Endothelial cell of umbilical vein (primary cell): Measurements from ENCODE around the gene RPS6KL1. TPM values are rescaled to one million over a fixed set of nuclear protein-coding genes. Genes with fewer than 3 reads are reported as not detected.

Experiments used
- BruUV-seq: library from RNA; stranded (reverse); fragments of 400-500 nt; replicated peaks from 2 replicates; lab custom pipeline; 2021; lab: Mats Ljungman, UMichigan
- CTCF ChIA-PET: fragments of 300-600, 350-600 bp; sonication (Branson Sonifier 250); formaldehyde crosslinking; loops from one replicate; lab custom pipeline; 2021; ENCODE audit warnings: antibody characterized with exemption, inconsistent platforms; lab: Charles Lee
- POLR2A ChIA-PET: fragments of 300-600, 350-600 bp; sonication (Branson Sonifier 250); formaldehyde crosslinking; loops from one replicate; lab custom pipeline; 2021; ENCODE audit warnings: antibody characterized with exemption, inconsistent platforms; lab: Charles Lee
- DNase-seq: peaks from one replicate; pipeline ENCODE4 v3.0.0-alpha.2; 2011; ENCODE audit warnings: low read depth, low spot score
- FAIRE-seq: peaks from 2 replicates; lab custom pipeline; 2011; peaks lifted over from hg19 to GRCh38; lab: Jason Lieb, UNC
- H2AFZ ChIP-seq: 2 replicates; pipeline ENCODE4 v1.6.0; 2012; ENCODE audit warnings: low read depth, low read length, control low read depth, inconsistent platforms
- H3K27ac ChIP-seq: 2 replicates; pipeline ENCODE4 v1.5.1; 2011; ENCODE audit warnings: low read depth, mild to moderate bottlenecking, control low read depth, low read length, moderate library complexity; ENCODE audit not compliant: insufficient read depth
- H3K27me3 ChIP-seq, 2 experiments: 2 replicates each; pipeline versions ENCODE4 v1.6.0 to v1.6.1; 2011; ENCODE audit warnings: low read length in 2 of 2, mixed read lengths in 1 of 2; ENCODE audit not compliant: control insufficient read depth in 2 of 2, insufficient read depth in 2 of 2
- H3K36me3 ChIP-seq, 2 experiments: 2 replicates in 1 of 2; 3 replicates in 1 of 2; pipeline ENCODE4 v1.5.1; 2011; ENCODE audit warnings: low read length in 2 of 2, mild to moderate bottlenecking in 1 of 2, moderate library complexity in 1 of 2; ENCODE audit not compliant: control insufficient read depth in 2 of 2, insufficient read depth in 2 of 2; ENCODE audit errors: extremely low read depth in 1 of 2
- H3K4me1 ChIP-seq: 3 replicates; pipeline ENCODE4 v1.5.1; 2011; ENCODE audit warnings: mild to moderate bottlenecking, low read length; ENCODE audit not compliant: control insufficient read depth, insufficient read depth; ENCODE audit errors: extremely low read depth
- H3K4me2 ChIP-seq: 2 replicates; pipeline ENCODE4 v1.6.1; 2011; ENCODE audit warnings: low read length, control low read depth, mixed read lengths; ENCODE audit not compliant: insufficient read depth
- H3K4me3 ChIP-seq, 3 experiments: fragments of 200-600 bp in 1 of 3; sonication (generic), shearing (Covaris generic) in 1 of 3; replicated peaks in 1 of 3; 2 replicates each; pipeline ENCODE4 v1.5.1; 2011 to 2016; ENCODE audit warnings: control low read depth in 3 of 3, low read length in 3 of 3, mild to moderate bottlenecking in 2 of 3, inconsistent platforms in 1 of 3, low read depth in 1 of 3, moderate library complexity in 1 of 3; ENCODE audit not compliant: insufficient read depth in 1 of 3
- H3K79me2 ChIP-seq: 2 replicates; pipeline ENCODE4 v1.6.0; 2012; ENCODE audit warnings: low read length, inconsistent platforms; ENCODE audit not compliant: control insufficient read depth, insufficient read depth
- H3K9ac ChIP-seq: replicated peaks from 2 replicates; pipeline ENCODE3; 2011; ENCODE audit warnings: low read length, control low read depth; ENCODE audit not compliant: insufficient read depth; ENCODE audit errors: extremely low read depth
- H3K9me1 ChIP-seq: replicated peaks from 3 replicates; pipeline ENCODE4 v1.6.0; 2011; ENCODE audit warnings: mild to moderate bottlenecking, low read length; ENCODE audit not compliant: control insufficient read depth, insufficient read depth; ENCODE audit errors: extremely low read depth
- H3K9me3 ChIP-seq: replicated peaks from 2 replicates; pipeline ENCODE4 v1.5.1; 2012; ENCODE audit warnings: low read length, inconsistent platforms; ENCODE audit not compliant: control insufficient read depth, insufficient read depth
- H4K20me1 ChIP-seq: replicated peaks from 2 replicates; pipeline ENCODE3; 2011; ENCODE audit warnings: mild to moderate bottlenecking, low read length; ENCODE audit not compliant: control insufficient read depth, insufficient read depth; ENCODE audit errors: extremely low read depth
- CTCF ChIP-seq, 2 donors: IDR thresholded peaks; 1 replicate in 1 of 2; 2 replicates in 1 of 2; pipeline ENCODE4 v1.5.1; 2011; ENCODE audit warnings: low read length in 2 of 2, mild to moderate bottlenecking in 2 of 2, moderate library complexity in 2 of 2, control low read depth in 1 of 2, inconsistent platforms in 1 of 2, low read depth in 1 of 2; ENCODE audit not compliant: insufficient read depth in 1 of 2; ENCODE audit errors: extremely low read depth in 1 of 2
- EZH2 ChIP-seq: IDR thresholded peaks from 2 replicates; pipeline ENCODE4 v1.6.1; 2012; ENCODE audit warnings: borderline replicate concordance, low read depth, mild to moderate bottlenecking, moderate library complexity, low read length, inconsistent platforms; ENCODE audit not compliant: severe bottlenecking
- FOS ChIP-seq: IDR thresholded peaks from 2 replicates; pipeline ENCODE4 v1.6.1; 2011; ENCODE audit warnings: mild to moderate bottlenecking, low read length, moderate library complexity, borderline replicate concordance; ENCODE audit not compliant: insufficient read depth
- GATA2 ChIP-seq: IDR thresholded peaks from 2 replicates; pipeline ENCODE4 v1.7.0; 2011; ENCODE audit warnings: low read depth, mild to moderate bottlenecking, moderate library complexity, mixed read lengths, low read length; ENCODE audit not compliant: insufficient read length, insufficient read depth
- JUN ChIP-seq: IDR thresholded peaks from 2 replicates; pipeline ENCODE4 v1.6.1; 2011; ENCODE audit warnings: borderline replicate concordance, low read depth; ENCODE audit not compliant: insufficient read length, insufficient read depth
- MYC ChIP-seq: IDR thresholded peaks from one replicate; pipeline ENCODE4 v1.6.1; 2011; ENCODE audit warnings: mild to moderate bottlenecking, low read depth, low read length
- POLR2A ChIP-seq: IDR thresholded peaks from 2 replicates; pipeline ENCODE4 v1.6.1; 2012; ENCODE audit warnings: low read depth, mild to moderate bottlenecking, control low read depth, low read length
- POLR2AphosphoS5 ChIP-seq: IDR thresholded peaks from 2 replicates; pipeline ENCODE4 v1.6.1; 2012; ENCODE audit warnings: low read depth, mild to moderate bottlenecking, control low read depth, low read length, moderate library complexity; ENCODE audit not compliant: insufficient read depth
- dilution Hi-C: fragments of 300-500 bp; cut with MboI; formaldehyde crosslinking; loops from one replicate; pipeline ENCODE4 v1.15.0; 2019; ENCODE audit warnings: low sequenced_read_pairs; ENCODE audit not compliant: extremely low pct_ligation_motif_present
- intact Hi-C: fragments of 100-400 bp; cut with micrococcal nuclease; formaldehyde crosslinking; loops from one replicate; pipeline ENCODE4 v1.10.0; 2022
- polyA plus RNA-seq, 4 experiments: library from polyadenylated mRNA; depleted of rRNA in 3 of 4; stranded (reverse) in 3 of 4; unstranded in 1 of 4; fragments of >200 nt; gene quantifications; 2 replicates each; pipeline versions ENCODE4 v1.2.1 to v1.2.3, GENCODE V29; 2011 to 2012; ENCODE audit warnings: missing spikeins in 1 of 4
- total RNA-seq: library from RNA; stranded (reverse); gene quantifications from 2 replicates; pipeline ENCODE4 v1.2.3, GENCODE V29; 2021
- TF ChIP-seq, protein P1 (sequence below): IDR thresholded peaks from 2 replicates; pipeline ENCODE4 v1.6.1; 2011; ENCODE audit not compliant: insufficient read depth, insufficient read length

RPS6KL1 gene
- total and polyA plus RNA-seq, 2 donors (not counting 3 experiments of a cell fraction or from before 2014, with no cell fraction given), result 10.2 to 23.8 TPM

GRCh38 chr14:74875941-74876913 is 46.8 kb downstream of the RPS6KL1 start, which contains the start of gene PROX2:
PROX2 (minus strand) TSS chr14:74876145; CDS start chr14:74863834, 12,311 bp downstream.
- Histone ChIP-seq H3K36me3 (no peaks in the 10 kb centered on the region), H3K27me3 (no peaks in the 10 kb centered on the region), H3K79me2 (no peaks in the 10 kb centered on the region), H3K27ac (no peak within 1 kb of the TSS), H3K9me1 (no peaks in the 10 kb centered on the region), H3K4me2 (no peak within 1 kb of the TSS), H3K4me3 (no peak within 1 kb of the TSS), H4K20me1 (no peaks in the 10 kb centered on the region), H3K4me1 (peaks cover 10% of the 10 kb centered on the region), H3K9ac (no peak within 1 kb of the TSS), H3K9me3 (no peaks in the 10 kb centered on the region), H2AFZ (peak within 1 kb of the TSS; percentile 58)
- intact Hi-C loops, result no loop called here
- TF ChIP-seq GATA2 (no peak), POLR2A (no peak), MYC (no peak), POLR2AphosphoS5 (no peak), FOS (no peak), EZH2 (no peak), JUN (no peak), CTCF (IDR thresholded peaks at IDR 0.05; ENCODE audit: extremely low read depth in 1 of 2, insufficient read depth in 1 of 2, low read depth in 1 of 2, low read length in 2 of 2) (no peak)
- TF ChIP-seq, protein P1, sequence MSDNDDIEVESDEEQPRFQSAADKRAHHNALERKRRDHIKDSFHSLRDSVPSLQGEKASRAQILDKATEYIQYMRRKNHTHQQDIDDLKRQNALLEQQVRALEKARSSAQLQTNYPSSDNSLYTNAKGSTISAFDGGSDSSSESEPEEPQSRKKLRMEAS, result no peak
- no TSS peak for BruUV-seq
- dilution Hi-C loops, result no loop called here
- peak; percentile 18 for FAIRE-seq
- peak; percentile 22 for DNase-seq
- CTCF ChIA-PET, result interaction anchor here (1.3 to 14.1 kb wide), 4 partner anchors 15 to 212 kb away, joined by 6 to 245 read pairs (median 32); no protein-coding TSS in a partner anchor
- POLR2A ChIA-PET, result interaction anchor here (0.8 kb wide), 1 partner anchor 16 kb away, joined by 8 read pairs; no protein-coding TSS in a partner anchor
